Measurements from ENCODE around the gene MPHOSPH6.
"Not testable (repeated sequence)": the region's sequence is repeated elsewhere in the genome, so short reads cannot be mapped to it uniquely, and the experiment has no call there.

MPHOSPH6 gene

DNA sequence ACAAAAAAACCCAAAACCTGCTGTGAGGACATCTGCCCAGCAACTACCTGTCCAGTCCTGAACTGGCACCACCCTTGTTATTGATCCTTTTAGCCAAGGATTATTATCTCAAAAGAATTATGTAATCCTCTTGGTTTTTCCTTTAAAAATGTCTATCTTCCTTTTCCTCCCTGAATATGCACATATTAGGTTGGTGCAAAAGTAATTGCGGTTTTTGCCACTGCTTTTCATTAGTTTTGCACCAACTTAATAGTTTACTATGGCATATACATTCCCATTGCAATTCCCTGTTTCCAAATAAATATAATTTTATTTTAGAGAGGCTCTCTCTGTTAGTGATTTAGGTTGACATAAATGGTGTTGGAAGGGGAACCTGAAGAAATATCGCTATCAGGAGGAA lies 51.3 kb downstream of the MPHOSPH6 start:
- DNase-seq (ENCODE audit: low spot score) = no peak

DNA sequence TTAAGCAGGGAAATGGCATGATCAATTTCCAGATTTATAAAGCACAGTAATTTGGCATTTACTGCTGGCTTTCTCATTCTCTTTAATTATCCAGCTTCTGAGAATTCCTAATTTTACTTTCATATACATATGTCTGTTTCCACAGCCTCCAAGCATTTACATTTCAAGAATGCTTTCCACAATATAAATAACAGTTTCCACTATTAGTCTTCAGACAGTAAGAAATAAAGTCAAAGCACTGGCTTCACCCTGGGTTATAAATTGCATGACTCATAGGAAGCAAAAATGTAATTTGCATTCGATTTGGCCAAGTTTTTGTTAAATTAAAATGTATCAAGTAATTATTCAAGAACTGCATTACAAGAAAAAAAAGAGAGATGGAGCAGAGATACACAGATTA lies 53.5 kb downstream of the MPHOSPH6 start:
- DNase-seq (ENCODE audit: low spot score) = no peak

DNA sequence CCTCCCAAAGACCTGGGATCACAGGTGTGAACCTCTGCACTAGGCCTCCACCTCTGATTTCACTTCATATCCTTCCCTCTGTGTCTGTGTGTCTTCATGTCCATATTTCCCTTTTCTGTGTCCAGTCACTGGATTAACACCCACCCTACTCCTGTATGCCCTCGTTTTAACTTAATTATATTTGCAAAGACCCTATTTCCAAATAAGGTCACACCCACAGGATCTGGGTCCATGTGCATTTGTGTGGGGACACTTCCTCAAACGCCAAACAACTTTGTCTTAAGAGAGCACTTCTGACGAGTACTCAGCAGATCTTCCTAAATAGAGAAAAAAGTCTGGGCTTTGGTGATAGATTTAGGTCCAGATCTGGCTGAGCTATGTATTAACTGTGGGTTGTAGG lies 56.3 kb downstream of the MPHOSPH6 start:
- DNase-seq (ENCODE audit: low spot score) = no peak

DNA sequence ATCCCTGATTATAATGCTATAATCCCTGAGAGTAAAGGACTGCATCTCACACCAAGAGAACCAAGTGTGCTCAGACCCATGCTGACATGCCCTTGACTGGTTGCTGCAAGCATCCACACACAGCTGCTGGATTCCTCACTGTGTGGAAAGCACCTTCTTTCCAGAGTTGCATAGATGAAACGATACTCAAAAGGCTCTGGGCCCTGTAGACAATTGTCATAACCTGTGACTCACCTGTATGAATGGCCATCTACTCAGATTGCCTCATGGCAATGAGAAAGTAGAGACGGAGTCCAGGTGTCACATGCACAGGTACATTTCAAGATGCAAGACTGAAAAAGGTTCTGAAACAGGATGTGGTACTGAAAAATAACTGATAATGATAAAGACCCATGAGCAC lies 58.1 kb downstream of the MPHOSPH6 start:
- no peak for DNase-seq (ENCODE audit: low spot score)

DNA sequence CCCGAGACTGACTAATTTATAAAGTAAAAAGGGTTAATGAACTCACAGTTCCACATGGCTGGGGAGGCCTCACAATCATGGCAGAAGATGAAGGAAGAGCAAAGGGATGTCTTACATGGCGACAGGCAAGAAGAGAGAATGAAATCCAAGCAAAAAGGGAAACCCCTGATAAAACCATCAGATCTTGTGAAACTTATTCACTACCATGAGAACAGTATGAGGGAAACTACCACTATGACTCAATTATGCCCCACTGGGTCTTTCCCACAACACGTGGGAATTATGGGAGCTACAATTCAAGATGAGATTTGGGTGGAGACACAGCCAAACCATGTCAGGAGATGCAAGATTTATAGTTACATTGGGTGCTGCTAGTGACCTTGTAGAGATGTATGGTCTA lies 60.8 kb downstream of the MPHOSPH6 start:
- DNase-seq (ENCODE audit: low spot score) = not testable (repeated sequence)

DNA sequence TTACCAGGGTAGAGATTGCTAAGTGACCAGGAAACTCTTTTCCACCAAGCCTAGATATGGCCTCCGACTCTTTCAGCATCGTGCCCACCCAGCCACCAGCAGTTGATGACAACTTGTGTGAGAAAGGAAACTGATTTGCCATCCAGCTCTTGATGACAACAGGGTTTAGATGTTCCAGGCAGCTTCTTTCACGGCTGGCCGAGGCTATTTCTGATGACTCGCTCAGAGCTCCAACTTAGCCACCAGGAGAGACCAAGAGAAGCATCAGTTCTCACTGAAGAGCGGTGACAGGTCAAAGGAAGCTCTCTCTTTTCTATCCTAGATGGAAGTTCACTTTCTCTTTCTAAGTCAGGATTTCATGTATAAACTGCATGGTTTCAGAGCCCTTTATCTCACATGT lies 61.2 kb downstream of the MPHOSPH6 start:
- DNase-seq (ENCODE audit: low spot score) = no peak

DNA sequence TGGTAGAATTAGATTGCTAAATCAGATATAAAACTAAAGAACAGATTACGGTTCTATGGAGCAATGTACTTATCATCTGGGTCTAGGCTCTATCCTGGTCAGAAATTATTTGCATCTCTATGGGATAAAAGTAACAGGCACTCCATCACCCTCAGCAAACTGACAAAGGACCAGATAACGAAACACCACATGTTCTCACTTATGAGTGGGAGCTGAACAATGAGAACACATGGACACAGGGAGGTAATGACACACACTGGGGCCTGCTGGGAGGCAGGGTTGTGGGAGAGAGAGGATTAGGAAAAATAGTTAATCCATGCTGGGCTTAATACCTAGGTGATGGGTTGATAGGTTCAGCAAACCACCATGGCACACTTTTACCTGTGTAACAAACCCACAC lies 61.9 kb downstream of the MPHOSPH6 start:
- DNase-seq (ENCODE audit: low spot score) = no peak

DNA sequence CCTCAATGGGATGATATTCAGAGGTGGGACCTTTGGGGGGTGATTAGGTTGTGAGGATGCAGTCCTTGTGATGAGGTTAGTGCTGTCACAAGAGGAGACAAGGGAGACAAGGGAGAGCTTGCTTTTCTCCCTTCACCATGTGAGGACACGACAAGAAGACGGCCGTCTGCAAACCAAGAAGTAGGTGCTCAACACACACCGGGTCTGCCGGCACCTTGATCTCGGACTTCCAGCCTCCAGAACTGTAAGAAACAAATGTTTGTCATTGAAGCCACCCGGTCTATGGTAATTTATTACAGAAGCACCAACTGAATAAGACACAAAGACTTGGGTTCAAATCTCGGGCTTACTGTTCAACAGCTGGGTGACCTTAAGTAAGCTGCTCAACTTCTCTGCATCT lies 64.9 kb downstream of the MPHOSPH6 start:
- DNase-seq (ENCODE audit: low spot score) = no peak

Measured in globus pallidus (tissue), 1 donor.